Central memory CD4-positive, alpha-beta T cell (primary cell): Measurements from ENCODE around the gene CNKSR3.

Source experiments
- DNase-seq: peaks from one replicate; pipeline ENCODE4 v3.0.0; 2022

The CNKSR3 gene

DNA sequence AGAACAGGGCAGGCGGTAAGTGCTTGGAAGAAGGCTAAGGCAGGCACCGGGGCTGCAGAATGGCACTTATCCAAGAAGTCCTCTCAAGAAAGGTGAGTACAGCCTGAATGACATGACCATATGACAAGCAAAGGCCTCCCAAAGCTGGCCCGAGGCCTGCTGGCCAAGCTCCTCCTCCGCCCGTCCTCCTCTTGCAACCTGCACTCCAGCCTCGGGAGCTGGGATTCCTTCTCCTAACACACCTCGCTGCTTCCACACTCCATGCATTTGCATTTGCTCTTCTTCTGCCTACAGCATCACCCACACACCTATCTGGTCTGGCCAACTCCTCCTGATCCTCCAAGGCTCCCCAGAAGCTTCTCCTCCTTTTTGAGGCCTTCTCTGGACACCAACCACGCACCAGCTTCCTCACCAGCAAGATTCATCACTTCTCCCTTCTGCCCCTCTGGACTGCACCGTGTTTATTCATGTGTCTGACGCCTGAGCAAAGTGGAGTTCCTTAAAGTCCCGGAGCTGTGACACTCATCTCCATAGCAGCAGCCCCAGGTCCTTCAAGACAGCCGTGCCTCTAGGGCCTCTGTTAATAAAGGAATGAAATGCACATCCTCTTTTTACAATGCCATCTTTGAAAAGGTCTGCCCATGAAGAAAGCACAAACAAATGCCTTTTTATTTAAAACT is 32.3 kb downstream of the CNKSR3 start:
- no peak for DNase-seq

DNA sequence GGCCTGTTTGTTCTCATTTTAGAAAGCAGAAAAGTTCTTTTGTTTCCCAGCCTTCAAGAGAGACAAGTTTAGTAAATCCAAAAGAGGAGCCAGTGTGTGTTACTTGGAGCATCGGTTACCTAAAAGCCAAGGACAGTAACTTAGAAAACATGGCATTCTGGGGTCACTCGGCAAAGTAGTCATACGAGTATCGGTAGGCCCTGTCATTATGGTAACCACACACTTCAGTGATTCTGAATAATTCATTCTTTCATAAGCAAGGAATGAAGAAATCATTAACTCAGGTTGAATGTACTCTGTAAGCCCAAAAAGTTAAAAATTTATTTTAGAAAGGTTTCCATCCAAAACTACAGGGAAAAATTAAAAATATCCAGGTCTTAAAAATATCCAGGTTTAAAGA is 34.0 kb downstream of the CNKSR3 start:
- DNase-seq: no peak

DNA sequence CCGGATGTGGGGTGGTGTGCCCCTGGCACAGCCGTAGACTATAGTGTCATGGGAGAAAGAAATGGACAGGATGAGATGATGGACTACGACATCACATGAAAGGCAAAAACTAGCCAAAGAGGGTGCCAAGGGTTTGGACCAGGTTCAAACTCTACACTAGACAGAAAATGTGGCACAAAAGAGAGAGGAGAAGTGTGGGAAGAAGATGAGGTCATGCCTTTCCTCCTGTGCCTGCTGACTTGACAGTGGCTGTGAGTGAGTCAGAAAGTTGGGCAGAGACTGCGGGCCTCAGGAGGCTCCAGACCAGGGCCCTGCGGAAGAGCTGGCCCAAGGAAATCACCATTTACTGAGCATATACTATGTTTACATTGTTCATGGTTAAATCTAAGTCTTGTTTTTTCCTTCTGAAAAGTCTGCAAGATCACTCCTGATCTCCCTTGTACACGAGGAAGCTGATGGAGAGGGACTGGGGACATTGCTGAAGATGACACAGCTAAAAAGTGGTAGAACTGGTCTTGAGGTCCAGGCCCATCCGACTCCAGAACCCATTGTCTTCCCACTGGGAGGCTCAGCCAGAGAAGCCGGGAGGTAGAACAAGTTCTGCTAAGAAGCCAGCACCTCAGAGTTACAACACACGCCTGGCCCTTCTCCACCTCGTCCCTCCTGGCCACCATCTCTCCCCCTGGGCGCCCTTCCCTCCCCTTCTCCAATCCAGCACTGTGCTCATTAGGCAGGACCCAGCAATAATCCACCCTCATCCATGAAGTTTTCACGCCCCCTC is 35.6 kb downstream of the CNKSR3 start:
- DNase-seq: no peak

DNA sequence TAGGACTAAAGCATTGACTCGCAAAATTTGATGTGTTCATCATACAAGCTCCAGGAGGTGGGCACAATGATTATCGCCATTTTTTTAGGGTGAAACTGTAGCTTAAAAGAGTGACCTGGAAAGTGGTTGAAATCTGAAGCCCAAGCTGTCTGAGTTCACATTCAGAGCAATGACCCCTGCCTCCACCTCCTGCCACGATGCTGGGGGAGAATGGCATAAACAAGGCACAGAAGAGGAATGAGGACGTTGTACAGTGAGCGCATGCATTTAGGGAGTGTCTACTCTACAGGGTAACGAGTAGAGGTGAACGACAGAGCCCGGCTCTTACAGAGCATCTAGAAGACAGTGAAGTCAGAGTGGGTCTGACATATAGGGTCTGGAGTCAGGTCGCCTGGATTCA is 37.2 kb downstream of the CNKSR3 start:
- no peak for DNase-seq

DNA sequence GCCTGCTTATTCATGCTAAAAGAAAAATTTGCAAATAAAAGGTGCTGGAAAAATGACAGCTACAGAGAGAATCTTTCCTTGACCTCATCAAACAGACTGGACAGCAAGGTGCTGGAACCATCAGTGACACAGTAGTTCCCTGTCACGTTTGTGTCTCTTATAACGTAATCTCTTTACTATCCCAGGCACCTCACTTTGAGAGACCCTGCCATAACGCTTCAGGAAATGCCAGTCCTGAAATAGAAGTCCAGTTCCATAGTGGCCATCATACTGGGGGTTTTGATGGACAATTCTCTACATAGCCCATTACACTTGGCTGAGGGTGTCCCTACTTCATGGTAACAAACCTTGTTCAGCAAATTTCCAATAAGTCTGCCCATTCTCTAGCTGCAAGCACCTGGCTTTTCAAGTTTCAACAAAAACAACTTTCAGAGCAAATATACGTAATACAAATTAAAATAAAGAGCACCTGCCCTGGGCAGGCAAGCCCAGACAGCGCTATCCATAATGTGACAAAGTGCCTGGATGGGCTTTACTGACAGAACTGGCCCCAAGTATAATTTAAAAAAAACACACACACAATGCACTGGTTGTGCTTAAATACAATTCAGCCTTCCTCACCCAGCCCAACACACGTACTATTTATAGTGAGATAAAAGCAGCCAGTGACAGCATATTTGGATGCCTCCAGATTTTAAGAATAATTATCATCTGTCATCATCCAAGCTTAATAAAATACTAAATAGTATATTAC is 38.7 kb downstream of the CNKSR3 start:
- DNase-seq: no peak

DNA sequence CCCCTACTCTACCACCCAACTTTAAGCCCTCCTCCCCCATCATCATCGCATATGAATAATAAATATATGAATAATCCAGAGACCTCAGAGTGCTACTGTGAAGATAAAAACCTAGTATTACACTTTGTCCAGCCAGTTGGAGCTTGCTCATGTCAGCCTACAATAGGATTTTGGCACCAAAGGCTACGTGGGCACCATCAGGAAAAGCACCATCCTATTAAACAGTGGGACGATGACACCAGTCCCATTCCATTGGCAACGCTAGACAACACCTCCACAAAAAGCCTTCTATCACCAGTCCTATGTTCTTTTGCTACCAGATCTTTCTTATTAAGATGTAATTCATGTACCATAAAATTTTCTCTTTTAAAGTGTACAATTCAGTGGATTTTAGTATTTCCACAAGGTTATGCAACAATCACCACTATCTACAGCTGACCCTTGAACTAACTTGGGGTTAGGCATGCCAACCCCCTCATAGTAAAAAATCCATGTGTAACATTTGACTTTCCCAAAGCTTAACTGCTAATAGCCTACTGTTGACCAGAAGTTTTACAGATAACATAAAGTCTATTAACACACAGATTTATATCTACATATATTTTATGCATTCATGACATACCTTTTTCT is 41.1 kb downstream of the CNKSR3 start:
- no peak for DNase-seq

DNA sequence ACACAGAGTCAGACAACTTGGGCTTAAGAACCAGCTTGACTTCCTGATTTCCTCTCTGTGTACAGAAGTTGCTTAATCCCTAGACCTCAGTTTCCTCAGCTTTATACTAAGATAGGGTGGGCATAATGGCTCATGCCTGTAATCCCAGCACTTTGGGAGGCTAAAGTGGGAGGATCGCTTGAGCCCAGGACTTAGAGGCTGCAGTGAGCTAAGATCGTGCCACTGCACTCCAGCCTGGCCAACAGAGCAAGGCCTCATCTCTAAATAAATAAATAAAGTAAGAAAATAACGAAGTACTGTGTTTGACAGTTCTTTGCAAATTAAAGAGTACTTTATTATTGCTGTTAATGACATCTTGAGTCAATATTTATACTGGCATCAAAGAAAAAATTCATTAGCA is 41.7 kb downstream of the CNKSR3 start:
- DNase-seq: no peak

DNA sequence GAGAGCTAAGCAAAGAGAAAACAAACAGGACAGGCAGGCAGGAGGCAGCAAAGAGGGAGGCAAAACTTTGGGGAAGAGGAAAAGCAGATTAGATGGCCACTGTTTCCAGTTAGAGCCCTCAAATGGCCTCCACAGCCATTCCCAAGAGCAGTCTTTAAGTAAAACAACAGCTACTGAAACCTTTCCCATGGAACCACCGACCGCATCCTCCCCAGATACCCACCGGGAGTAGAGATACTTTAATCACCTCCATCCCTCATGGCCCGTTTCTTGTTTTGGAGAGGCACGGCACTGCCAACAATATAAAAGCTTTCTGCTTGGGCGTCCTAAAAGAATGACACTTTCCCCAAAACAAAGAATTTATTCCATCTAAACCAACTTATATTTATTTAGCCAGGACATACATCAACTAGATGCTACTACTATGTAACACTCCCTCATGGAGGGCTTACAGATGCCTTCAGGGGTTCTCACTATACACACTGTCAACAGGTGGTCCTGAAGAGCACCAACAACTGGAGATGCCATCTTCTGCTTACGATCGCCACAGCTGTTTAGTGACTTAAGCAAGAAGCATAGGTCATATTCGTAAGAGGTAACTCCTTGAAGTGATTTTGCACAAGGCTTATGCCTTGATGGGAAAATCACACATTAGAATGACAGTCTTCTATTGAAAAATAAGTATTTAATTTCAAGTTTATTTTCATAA is 43.4 kb downstream of the CNKSR3 start:
- DNase-seq: no peak

DNA sequence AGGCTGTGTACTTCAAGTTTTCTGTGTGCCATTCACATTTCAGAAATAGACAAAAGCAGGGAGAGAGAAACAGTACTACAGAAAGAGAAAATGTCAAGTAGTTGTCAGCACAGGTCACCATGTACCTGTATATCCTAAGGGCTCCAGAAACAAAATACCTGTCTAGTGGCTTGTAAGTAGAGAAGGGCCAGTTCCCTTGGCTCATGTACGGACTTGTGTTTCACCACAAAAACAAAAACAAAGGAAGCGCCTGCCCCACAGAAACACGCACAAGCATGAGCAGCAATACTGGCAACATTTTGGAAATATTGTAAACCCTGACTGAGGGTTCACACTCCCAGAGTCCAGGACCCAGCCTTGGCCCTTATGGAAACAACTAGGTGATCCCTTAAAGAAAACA is 44.3 kb downstream of the CNKSR3 start:
- DNase-seq: no peak

DNA sequence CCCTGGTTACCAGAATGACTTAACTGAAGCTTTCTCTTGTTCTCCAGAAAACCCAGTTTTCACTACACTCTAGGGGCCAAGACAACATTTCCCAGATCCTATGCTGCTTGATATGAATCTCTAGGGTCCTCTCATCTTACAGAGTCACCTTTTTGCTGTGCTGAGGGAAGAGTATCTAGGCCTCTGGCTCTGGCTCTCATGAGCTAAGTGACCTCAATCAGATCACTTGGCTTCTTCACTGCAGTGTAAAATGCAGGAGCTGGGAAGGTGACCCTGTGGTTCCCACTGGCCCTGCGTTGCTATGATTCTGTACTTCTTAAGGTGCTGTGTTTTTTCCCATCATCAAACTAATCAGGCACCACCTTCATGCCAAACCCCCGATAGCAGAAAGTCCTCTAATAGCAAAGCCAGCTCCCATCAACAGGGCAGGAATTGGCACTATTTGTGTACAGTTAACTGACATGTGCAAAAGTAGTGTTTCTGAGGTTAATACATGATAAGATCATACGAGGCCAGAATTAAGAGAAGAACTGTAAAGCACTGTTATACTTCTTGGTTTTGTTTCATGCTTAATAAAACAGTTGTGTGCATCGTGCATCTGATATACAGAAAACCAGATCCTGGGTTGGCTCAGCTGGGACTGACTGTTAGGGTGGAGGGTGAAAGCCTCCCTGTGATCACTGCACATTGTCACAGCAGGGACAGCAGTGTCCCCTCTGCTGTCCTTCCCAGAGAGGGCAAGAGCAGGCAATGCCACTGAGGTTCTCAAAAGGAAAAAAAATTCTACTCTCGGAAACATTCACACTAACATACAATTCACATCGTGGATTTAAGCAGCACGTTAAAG is 46.7 kb downstream of the CNKSR3 start:
- no peak for DNase-seq

DNA sequence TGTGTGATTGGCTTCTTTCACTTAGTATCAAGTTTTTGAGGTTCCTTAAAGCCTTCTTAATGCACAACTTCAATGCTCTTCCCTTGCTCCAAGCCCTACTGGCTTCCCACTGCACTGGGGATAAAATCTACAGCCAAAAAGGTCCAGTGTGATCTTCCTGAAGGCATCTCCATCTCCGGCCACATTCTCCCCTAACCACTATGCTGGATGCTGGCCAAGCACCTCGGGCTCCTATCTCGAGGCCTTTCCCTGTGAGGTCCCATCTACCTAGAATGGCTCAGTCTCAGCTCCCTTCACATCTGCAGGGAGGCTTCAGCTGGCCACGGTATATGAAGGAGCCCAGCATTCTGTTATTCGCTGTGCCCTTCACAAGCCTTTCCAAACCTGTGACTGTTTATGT is 48.1 kb downstream of the CNKSR3 start:
- DNase-seq: no peak

DNA sequence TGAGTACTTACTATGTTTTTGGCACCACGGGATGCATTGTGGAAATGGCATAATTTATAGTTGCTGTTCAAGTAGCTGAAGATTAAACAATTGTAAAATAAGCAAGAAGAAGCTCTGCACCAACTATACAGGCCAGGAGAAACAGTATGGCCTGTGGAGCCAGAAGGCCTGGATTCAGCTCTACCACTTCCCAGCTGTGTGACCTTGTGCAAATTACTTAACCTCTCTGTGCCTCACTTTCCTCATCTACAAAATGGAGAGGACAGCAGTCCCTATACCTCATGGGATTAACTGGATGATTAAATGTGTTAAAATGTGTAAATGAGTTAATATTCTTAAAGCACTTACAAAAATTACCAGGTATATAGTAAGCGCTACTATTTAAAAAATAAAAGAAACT is 49.1 kb downstream of the CNKSR3 start:
- DNase-seq: no peak

DNA sequence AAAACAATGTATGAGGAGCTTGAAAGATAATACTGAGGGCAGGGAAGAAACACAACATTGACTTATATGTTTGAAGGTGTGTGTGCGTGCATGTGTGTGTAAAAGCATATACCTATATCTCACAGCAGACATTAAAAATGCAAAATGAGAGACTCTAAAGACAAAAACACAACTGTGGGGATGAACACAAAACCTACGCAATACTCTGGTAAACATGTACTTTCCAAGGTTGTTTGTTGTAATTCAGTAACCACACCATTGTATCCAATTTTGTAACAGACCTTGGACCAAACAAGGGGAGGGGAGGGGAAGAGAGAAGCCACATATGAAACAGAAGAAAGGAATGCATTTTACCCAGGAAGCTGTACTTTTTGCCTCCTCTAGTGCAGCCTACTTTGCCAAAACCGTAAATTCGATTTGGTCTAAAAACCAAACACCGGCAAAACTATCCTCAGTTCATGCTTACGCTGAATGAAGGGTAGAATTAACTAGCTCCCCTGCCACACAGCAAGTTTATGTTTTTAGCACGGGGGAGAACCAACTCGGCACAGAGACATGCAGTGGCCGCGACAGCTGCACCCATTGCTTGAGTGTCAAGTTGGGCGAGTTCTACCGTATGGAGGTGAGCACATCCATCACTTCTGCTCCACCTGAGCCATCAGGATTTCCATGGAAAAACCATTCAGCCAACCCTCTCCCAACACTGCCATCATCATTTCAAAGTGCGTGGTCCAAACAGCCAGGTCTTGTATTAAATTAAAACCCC is 50.0 kb downstream of the CNKSR3 start:
- no peak for DNase-seq

DNA sequence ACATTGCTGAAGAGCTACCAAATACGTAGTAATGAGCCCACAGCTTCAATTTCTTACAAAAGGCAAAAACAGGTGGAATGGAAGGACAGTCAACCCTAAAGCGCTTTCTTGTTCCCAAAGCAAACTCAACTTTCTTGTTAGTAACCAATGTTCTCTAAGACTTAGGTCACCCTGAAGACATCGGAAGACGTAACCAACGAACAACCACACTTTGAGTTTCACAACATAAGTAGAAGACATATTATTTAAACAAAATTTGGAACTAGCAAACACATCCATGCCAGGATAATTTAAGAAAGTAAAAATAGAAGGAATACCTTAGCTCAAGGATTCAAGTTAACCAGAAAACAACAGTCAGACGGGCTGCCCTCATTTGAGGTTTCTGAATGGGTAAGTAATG is 51.0 kb downstream of the CNKSR3 start:
- DNase-seq: no peak

DNA sequence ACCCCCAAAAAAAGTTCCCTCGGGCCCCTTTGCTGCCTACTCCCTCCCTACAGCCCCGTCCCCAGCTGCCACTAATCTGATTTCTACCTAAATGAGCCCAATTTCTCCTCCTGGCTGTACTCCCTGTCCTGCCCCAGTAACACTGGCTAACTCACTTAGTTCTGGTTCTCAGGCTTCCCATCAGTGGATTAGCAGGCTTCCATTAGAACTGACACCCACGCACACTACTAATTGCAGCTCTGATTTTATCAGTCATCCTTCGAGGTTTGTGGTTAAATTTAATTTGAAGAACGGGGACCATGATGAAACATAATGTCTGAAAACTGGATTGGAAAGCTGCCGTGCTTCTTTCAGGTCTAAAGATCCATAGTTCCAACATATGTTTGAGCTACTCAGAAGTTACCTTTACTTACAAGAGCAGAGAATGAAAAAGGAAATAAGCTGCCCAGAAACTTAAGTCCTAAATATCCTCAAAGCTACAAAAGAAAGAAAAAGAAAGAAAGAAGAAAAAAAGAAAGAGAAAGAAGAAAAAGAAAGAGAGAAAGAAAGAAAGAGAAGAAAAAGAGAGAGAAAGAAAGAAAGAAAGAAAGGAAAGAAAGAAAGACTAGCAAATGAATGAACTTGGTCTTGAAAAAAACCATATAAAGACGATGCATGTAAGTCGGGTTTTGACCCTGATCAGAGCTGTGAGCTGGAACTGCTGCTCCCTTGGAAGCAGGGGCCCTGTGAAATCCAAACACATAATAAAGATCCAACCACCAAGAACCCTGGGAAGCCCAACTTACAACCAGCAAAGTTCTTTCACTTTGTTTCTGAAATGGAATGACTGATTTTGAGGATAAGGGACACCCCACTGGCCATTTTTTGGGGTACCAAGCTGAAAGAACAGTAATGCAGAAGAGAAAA is 51.7 kb downstream of the CNKSR3 start:
- DNase-seq: no peak

DNA sequence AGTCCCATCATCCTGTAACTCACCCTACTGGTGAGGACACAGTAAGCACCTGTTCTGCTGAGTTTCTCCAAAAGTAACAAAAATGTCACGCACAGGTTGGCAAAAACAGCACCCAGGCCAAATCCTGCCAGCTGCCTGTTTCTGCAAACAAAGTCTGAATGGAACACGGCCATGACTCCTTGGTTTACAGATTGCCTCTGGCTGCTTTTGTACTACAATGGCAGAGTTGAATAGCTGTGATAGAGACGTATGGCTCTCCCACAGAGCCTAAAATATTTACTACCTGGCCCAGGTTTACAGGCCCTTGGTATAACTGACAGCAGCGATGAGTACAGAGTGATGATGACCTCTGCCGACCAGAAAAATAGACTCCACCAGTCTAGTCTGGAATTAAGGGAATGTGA is 52.6 kb downstream of the CNKSR3 start:
- DNase-seq: no peak

DNA sequence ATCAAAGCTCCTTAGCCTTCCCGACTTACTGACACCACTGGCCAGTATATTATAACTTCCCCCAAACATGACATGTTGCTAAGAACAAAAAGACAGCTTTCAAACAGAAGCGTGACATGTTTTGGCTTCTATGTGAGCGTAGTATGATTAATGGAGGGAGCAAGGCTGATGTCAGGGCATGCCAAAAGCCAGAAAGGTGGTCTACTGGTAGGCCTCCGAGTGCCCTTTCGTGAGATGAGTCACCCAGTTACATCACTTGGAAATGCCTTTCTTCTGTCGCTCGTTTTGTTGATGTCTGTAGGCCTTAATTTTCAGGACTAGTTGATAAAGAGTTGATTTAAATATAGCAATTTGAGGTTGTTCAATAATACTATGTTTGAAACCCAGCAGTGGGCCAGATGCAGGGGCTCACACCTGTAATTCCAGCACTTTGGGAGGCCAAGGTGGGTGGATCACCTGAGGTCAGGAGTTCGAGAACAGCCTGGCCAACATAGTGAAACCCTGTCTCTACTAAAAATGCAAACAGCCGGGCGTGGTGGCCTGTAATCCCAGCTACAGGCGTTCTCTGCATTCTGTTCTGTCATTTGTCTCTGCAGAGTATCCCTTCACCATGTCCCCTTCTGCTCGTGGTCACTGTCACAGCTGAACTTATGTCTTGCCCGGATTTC is 53.3 kb downstream of the CNKSR3 start:
- no peak for DNase-seq

DNA sequence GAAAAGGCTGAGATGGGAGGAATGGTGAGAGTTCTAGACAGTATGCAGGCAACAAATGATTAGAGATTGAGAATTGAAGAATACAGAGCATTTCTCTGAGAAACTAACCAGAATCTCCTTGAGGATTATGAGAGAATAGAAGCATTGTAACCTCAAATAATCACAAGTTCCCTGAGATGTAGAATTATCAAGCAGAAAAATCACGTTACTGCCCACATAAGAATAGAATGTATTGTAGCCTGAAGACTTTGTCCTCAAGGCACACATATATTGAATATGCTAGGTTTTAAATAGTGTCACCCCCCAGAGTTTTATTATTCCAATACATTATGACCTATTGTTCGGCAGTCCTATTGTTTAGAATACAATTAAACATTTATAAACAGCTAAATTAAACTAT is 57.2 kb downstream of the CNKSR3 start:
- no peak for DNase-seq

DNA sequence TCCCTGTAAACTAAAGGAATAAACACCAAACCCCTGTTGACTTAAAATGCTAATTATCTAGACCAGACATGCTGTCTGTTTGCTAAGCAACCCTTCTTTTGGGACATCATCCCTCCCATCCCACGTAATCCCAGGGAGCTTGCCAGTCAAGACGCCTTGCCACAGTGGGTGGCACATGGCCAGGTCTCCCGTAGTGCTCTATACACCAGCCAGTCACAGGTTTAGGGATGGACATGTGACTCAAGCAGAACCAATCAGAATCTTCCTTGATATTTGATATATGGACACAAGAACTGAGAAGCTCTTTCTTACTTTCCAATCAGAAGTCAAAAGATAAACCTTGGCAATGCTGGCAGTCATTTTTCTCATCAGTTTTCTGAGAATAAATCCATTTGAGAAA is 60.0 kb downstream of the CNKSR3 start:
- DNase-seq: no peak
